ENCODE results near the gene ORM1. TPM values are rescaled to one million over a fixed set of nuclear protein-coding genes. Genes with fewer than 3 reads are reported as not detected.
"Not testable (repeated sequence)": the region's sequence is repeated elsewhere in the genome, so short reads cannot be mapped to it uniquely, and the experiment has no call there.

ORM1 gene
- total and polyA plus RNA-seq, 4 donors, result 1,297 to 69,591 (median 37,095) TPM

- H3K4me3 ChIP-seq (ENCODE audit: low read depth in 1 of 3, low read length in 3 of 3), result peak overlapping the region; percentile 60 to 95 (median 65)
- not testable (repeated sequence) for H3K27me3 ChIP-seq (ENCODE audit: control insufficient read depth in 4 of 4, insufficient read depth in 4 of 4, low read length in 3 of 4); H3K9me3 ChIP-seq (ENCODE audit: control insufficient read depth in 4 of 4, low read length in 3 of 4); DNase-seq (ENCODE audit: low spot score)
- TF ChIP-seq JUND (IDR thresholded peaks at IDR 0.05), result peak in 1 of 2 donors; percentile 43
- peak overlapping the region; percentile 59 to 69 for H3K9ac ChIP-seq (ENCODE audit: low read depth in 1 of 2, low read length in 2 of 2)
- WGBS, result 30% methylated on average over 6 of the region's 6 CpGs
- H3K4me1 ChIP-seq (ENCODE audit: control insufficient read depth in 4 of 4, insufficient read depth in 4 of 4, low read length in 3 of 4), result peaks cover 5 to 51% (median 39%) of the 10 kb centered on the region in 4 donors
- peaks cover 0 to 14% (median 7%) of the 10 kb centered on the region in 4 donors for H3K36me3 ChIP-seq (ENCODE audit: control insufficient read depth in 4 of 4, insufficient read depth in 3 of 4, low read depth in 1 of 4, low read length in 3 of 4)
- H3K27ac ChIP-seq (ENCODE audit: low read depth in 1 of 2, low read length in 2 of 2), result peak overlapping the region; percentile 35 to 95
Measured at GRCh38 chr9:114323849-114324248, 951 bp downstream of the ORM1 start.

- H3K4me1 ChIP-seq (ENCODE audit: control insufficient read depth in 4 of 4, insufficient read depth in 4 of 4, low read length in 3 of 4), result peaks cover 8 to 52% (median 41%) of the 10 kb centered on the region in 4 donors
- WGBS, result 55% methylated on average over 8 of the region's 8 CpGs
- DNase-seq (ENCODE audit: low spot score), result no peak
- peaks cover 0 to 14% (median 7%) of the 10 kb centered on the region in 4 donors for H3K36me3 ChIP-seq (ENCODE audit: control insufficient read depth in 4 of 4, insufficient read depth in 3 of 4, low read depth in 1 of 4, low read length in 3 of 4)
- TF ChIP-seq TAF1 (conservative IDR thresholded peaks at IDR 0.05) (peak; percentile 40), JUND (IDR thresholded peaks at IDR 0.05) (peak in 1 of 2 donors; percentile 34), RXRA (IDR thresholded peaks at IDR 0.05) (no peak), ZBTB33 (IDR thresholded peaks at IDR 0.05) (no peak)
- no peaks in the 10 kb centered on the region for H3K9me3 ChIP-seq (ENCODE audit: control insufficient read depth in 4 of 4, low read length in 3 of 4)
- peak overlapping the region; percentile 35 to 95 for H3K27ac ChIP-seq (ENCODE audit: low read depth in 1 of 2, low read length in 2 of 2)
- peak overlapping the region; percentile 60 to 95 (median 65) for H3K4me3 ChIP-seq (ENCODE audit: low read depth in 1 of 3, low read length in 3 of 3)
- peak overlapping the region; percentile 59 to 69 for H3K9ac ChIP-seq (ENCODE audit: low read depth in 1 of 2, low read length in 2 of 2)
- H3K27me3 ChIP-seq (ENCODE audit: control insufficient read depth in 4 of 4, insufficient read depth in 4 of 4, low read length in 3 of 4), result no peaks in the 10 kb centered on the region
Measured at GRCh38 chr9:114324492-114324891, 1.6 kb downstream of the ORM1 start.

- 50% methylated on average over 7 of the region's 9 CpGs for WGBS
- peak; percentile 1 for TF ChIP-seq NR2F2 (IDR thresholded peaks at IDR 0.05)
- H3K9ac ChIP-seq (ENCODE audit: low read depth in 1 of 2, low read length in 2 of 2), result peak overlapping the region; percentile 58 to 69
- H3K9me3 ChIP-seq (ENCODE audit: control insufficient read depth in 4 of 4, low read length in 3 of 4); DNase-seq (ENCODE audit: low spot score); H3K27me3 ChIP-seq (ENCODE audit: control insufficient read depth in 4 of 4, insufficient read depth in 4 of 4, low read length in 3 of 4): not testable (repeated sequence)
- H3K4me3 ChIP-seq (ENCODE audit: low read depth in 1 of 3, low read length in 3 of 3), result peak overlapping the region; percentile 60 to 95 (median 65)
- peaks cover 0 to 14% (median 7%) of the 10 kb centered on the region in 4 donors for H3K36me3 ChIP-seq (ENCODE audit: control insufficient read depth in 4 of 4, insufficient read depth in 3 of 4, low read depth in 1 of 4, low read length in 3 of 4)
- peaks cover 8 to 52% (median 41%) of the 10 kb centered on the region in 4 donors for H3K4me1 ChIP-seq (ENCODE audit: control insufficient read depth in 4 of 4, insufficient read depth in 4 of 4, low read length in 3 of 4)
- peak overlapping the region; percentile 35 to 95 for H3K27ac ChIP-seq (ENCODE audit: low read depth in 1 of 2, low read length in 2 of 2)
Measured at GRCh38 chr9:114324965-114325364, 2.1 kb downstream of the ORM1 start.

- H3K27me3 ChIP-seq (ENCODE audit: control insufficient read depth in 4 of 4, insufficient read depth in 4 of 4, low read length in 3 of 4); H3K9me3 ChIP-seq (ENCODE audit: control insufficient read depth in 4 of 4, low read length in 3 of 4); H3K9ac ChIP-seq (ENCODE audit: low read depth in 1 of 2, low read length in 2 of 2); DNase-seq (ENCODE audit: low spot score): not testable (repeated sequence)
- H3K27ac ChIP-seq (ENCODE audit: low read depth in 1 of 2, low read length in 2 of 2), result peak overlapping the region; percentile 22 to 52
- H3K36me3 ChIP-seq (ENCODE audit: control insufficient read depth in 4 of 4, insufficient read depth in 3 of 4, low read depth in 1 of 4, low read length in 3 of 4), result peaks cover 0 to 14% (median 7%) of the 10 kb centered on the region in 4 donors
- H3K4me3 ChIP-seq (ENCODE audit: low read depth in 1 of 3, low read length in 3 of 3), result peak overlapping the region; percentile 5 to 49 (median 34)
- H3K4me1 ChIP-seq (ENCODE audit: control insufficient read depth in 4 of 4, insufficient read depth in 4 of 4, low read length in 3 of 4), result peaks cover 9 to 52% (median 41%) of the 10 kb centered on the region in 4 donors
- 47% methylated on average over 3 of the region's 3 CpGs for WGBS
- TF ChIP-seq JUND (IDR thresholded peaks at IDR 0.05) (peak in 1 of 2 donors; percentile 12), RXRA (IDR thresholded peaks at IDR 0.05) (peak in 1 of 2 donors; percentile 21), HNF4A (conservative IDR thresholded peaks at IDR 0.05) (peak in 1 of 2 donors; percentile 29), SP1 (IDR thresholded peaks at IDR 0.05) (peak; percentile 31)
Measured at GRCh38 chr9:114325684-114326254, 2.9 kb downstream of the ORM1 start.

Measured in liver (tissue), 9 donors.